Measurements from ENCODE around the gene RNFT2. TPM values are rescaled to one million over a fixed set of nuclear protein-coding genes. Genes with fewer than 3 reads are reported as not detected.
A peak's percentile ranks its signal among the peaks of the same experiment; 100 is the strongest.

RNFT2 gene
- total RNA-seq, 1 experiment from 2014 or later = 12.6 TPM

- intact Hi-C loops (cut with micrococcal nuclease) = loop anchor here (1.0 to 10.0 kb wide), 3 partner anchors 81 to 112 kb away; partner anchors contain the start of genes FBXW8, RNFT2 and SPRING1
- DNase-seq = peak; percentile 92
- peak overlapping the region; percentile 86 for H3K4me2 ChIP-seq (ENCODE audit: low read length)
- H3K4me1 ChIP-seq (ENCODE audit: insufficient read depth, low read length) = peaks cover 10% of the 10 kb centered on the region
- peak overlapping the region; percentile 86 for H3K4me3 ChIP-seq (ENCODE audit: low read length)
- ChIA-PET CTCF (no interaction called here), POLR2A (ENCODE audit: unreplicated experiment) (no interaction called here)
- TSS peak; percentile 89 for BruUV-seq (replicated peaks)
- H3K36me3 ChIP-seq (ENCODE audit: low read depth, low read length) = no peaks in the 10 kb centered on the region
- no peaks in the 10 kb centered on the region for H4K20me1 ChIP-seq (ENCODE audit: low read length)
- peak overlapping the region; percentile 93 for H3K9ac ChIP-seq (ENCODE audit: low read length)
- no peak for TF ChIP-seq EZH2 (IDR thresholded peaks at IDR 0.05; ENCODE audit: low read length, unreplicated experiment)
- no peak for TF ChIP-seq EZH2phosphoT487 (IDR thresholded peaks at IDR 0.05; ENCODE audit: borderline replicate concordance, low read length)
- TF ChIP-seq CTCF (conservative IDR thresholded peaks at IDR 0.05; ENCODE audit: low read depth, low read length) = no peak
- no peaks in the 10 kb centered on the region for H3K9me3 ChIP-seq (ENCODE audit: low read length)
- H3K9me2 ChIP-seq (replicated peaks; ENCODE audit: low read length) = no peaks in the 10 kb centered on the region
- peak overlapping the region; percentile 96 for H2AFZ ChIP-seq (ENCODE audit: low read length)
- peak overlapping the region; percentile 73 for H3K27ac ChIP-seq (ENCODE audit: low read length)
- peaks cover 9% of the 10 kb centered on the region; the same call in 1 of the 2 replicates for H3K79me2 ChIP-seq (ENCODE audit: low read length)
- peak; percentile 92 for ATAC-seq
- no peaks in the 10 kb centered on the region for H3F3A ChIP-seq (ENCODE audit: low read length, unreplicated experiment)
- no peaks in the 10 kb centered on the region for H3K27me3 ChIP-seq (ENCODE audit: low read length)
Measured at GRCh38 chr12:116818948-116819832, 81.1 kb downstream of the RNFT2 start.

DNA sequence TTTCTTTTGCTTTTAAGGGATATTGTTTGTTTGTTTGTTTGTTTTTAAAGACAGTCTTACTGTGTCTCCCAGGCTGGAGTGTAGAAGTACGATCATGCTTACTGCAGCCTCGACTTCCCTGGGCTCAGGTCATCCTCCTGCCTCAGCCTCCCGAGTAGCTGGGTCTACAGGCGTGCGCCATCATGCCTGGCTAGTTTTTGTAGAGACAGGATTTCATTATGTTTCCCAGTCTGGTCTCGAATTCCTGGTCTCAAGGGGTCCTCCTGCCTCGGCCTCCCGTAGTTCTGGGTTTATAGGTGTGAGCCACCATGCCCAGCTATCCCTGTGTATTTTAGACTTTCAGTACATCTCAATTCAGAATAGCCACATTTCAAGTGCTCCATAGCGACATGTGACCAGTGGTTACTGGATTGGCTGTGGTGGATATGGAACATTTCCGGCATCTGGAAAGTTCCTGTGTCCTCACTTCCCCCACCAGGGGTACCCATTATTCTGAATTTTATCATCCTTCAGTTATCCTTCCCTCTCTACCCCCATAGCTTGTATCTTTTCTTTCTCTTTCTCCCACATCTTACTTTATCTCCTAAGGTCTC is 82.0 kb downstream of the RNFT2 start:
- H3K27ac ChIP-seq (ENCODE audit: low read length) = no peak overlapping the region
- no peak for ATAC-seq

More for the DNA sequence above, 82.0 kb downstream of the RNFT2 start:
- DNase-seq = no peak
- Histone ChIP-seq H4K20me1 (ENCODE audit: low read length) (no peaks in the 10 kb centered on the region), H3F3A (ENCODE audit: low read length, unreplicated experiment) (no peaks in the 10 kb centered on the region), H3K9ac (ENCODE audit: low read length) (no peak overlapping the region), H2AFZ (ENCODE audit: low read length) (peak overlapping the region; percentile 96; the same call in 1 of the 2 replicates), H3K4me2 (ENCODE audit: low read length) (peak overlapping the region; percentile 86), H3K9me3 (ENCODE audit: low read length) (no peaks in the 10 kb centered on the region), H3K9me2 (replicated peaks; ENCODE audit: low read length) (no peaks in the 10 kb centered on the region), H3K27me3 (ENCODE audit: low read length) (no peaks in the 10 kb centered on the region), H3K79me2 (ENCODE audit: low read length) (peaks cover 9% of the 10 kb centered on the region; the same call in 1 of the 2 replicates), H3K36me3 (ENCODE audit: low read depth, low read length) (no peaks in the 10 kb centered on the region), H3K4me3 (ENCODE audit: low read length) (peak overlapping the region; percentile 86; the same call in 1 of the 2 replicates), H3K4me1 (ENCODE audit: insufficient read depth, low read length) (peaks cover 9% of the 10 kb centered on the region)
- POLR2A ChIA-PET (ENCODE audit: unreplicated experiment) = no interaction called here
- TF ChIP-seq EZH2 (IDR thresholded peaks at IDR 0.05; ENCODE audit: low read length, unreplicated experiment) (no peak), CTCF (conservative IDR thresholded peaks at IDR 0.05; ENCODE audit: low read depth, low read length) (no peak), EZH2phosphoT487 (IDR thresholded peaks at IDR 0.05; ENCODE audit: borderline replicate concordance, low read length) (no peak)
- no TSS peak for BruUV-seq (replicated peaks)
- CTCF ChIA-PET = no interaction called here
- intact Hi-C loops (cut with micrococcal nuclease) = no loop called here

All from PC-3 (cell line).